Left lung (tissue), 10 donors: Measurements from ENCODE around the gene UVRAG. TPM values are rescaled to one million over a fixed set of nuclear protein-coding genes. Genes with fewer than 3 reads are reported as not detected.

Experiments used
- ATAC-seq: fragments of 200-7000 bp; cut with Tn5 transposase; one replicate; pipeline ENCODE4 v1.9.1; 2020; ENCODE audit warnings: moderate library complexity
- DNase-seq, 4 donors: peaks; one replicate each; pipeline ENCODE4 v3.0.0-alpha.2; 2013 to 2020
- H3K27ac ChIP-seq, 2 donors: fragments of 200-600 bp; sonication (generic) in 1 of 2; one replicate each; pipeline versions ENCODE4 v1.5.0 to v1.8.0; 2020 to 2021
- H3K27me3 ChIP-seq, 2 donors: fragments of 200-600 bp; sonication (generic) in 1 of 2; one replicate each; pipeline versions ENCODE4 v1.5.0 to v1.8.0; 2020 to 2021
- H3K36me3 ChIP-seq, 2 donors: fragments of 200-600 bp; sonication (generic) in 1 of 2; one replicate each; pipeline versions ENCODE4 v1.5.0 to v1.8.0; 2020 to 2021
- H3K4me1 ChIP-seq, 2 donors: fragments of 200-600 bp; one replicate each; pipeline ENCODE4 v1.8.0; 2021
- H3K4me3 ChIP-seq, 2 donors: fragments of 200-600 bp; sonication (generic) in 1 of 2; one replicate each; pipeline versions ENCODE4 v1.5.0 to v1.8.0; 2020 to 2021; ENCODE audit warnings: mild to moderate bottlenecking in 1 of 2
- H3K9me3 ChIP-seq, 2 donors: fragments of 200-600 bp; sonication (generic) in 1 of 2; one replicate each; pipeline versions ENCODE4 v1.5.0 to v1.8.0; 2020 to 2021
- intact Hi-C, 2 donors: fragments of 100-400 bp; cut with DNase I; formaldehyde crosslinking; loops; one replicate each; pipeline versions ENCODE4 v1.11.2 to v1.14.2; 2022
- polyA plus RNA-seq, 6 donors: library from polyadenylated mRNA; unstranded; fragments of 120-200 nt; gene quantifications; one replicate each; pipeline ENCODE4 v1.2.1, GENCODE V29; 2013; ENCODE audit not compliant: insufficient read length in 6 of 6
- total RNA-seq, 2 donors: library from RNA; stranded (reverse); fragmentation: NEBNext Ultra II Directional; extraction: Animal tissue kit (Norgen Biotek cat#: 25700); gene quantifications; one replicate each; pipeline ENCODE4 v1.2.1, GENCODE V29; 2021
- TF ChIP-seq, protein P1 (sequence below), 2 donors: fragments of 200-600 bp; sonication (generic) in 1 of 2; IDR thresholded peaks; one replicate each; pipeline versions ENCODE4 v1.5.0 to v1.8.0; 2021; ENCODE audit warnings: antibody characterized with exemption in 2 of 2
- donor health status: DM: no; HTN: yes; CAD: no.
- donor health status: DM: no; HTN: no; CAD: no.

Gene UVRAG
- total and polyA plus RNA-seq, 8 donors: 19.3 to 36.0 (median 22.3) TPM

GRCh38 chr11:76159303-76159937, 344.4 kb downstream of the UVRAG start:
- intact Hi-C loops: no loop called here
- TF ChIP-seq, protein P1, sequence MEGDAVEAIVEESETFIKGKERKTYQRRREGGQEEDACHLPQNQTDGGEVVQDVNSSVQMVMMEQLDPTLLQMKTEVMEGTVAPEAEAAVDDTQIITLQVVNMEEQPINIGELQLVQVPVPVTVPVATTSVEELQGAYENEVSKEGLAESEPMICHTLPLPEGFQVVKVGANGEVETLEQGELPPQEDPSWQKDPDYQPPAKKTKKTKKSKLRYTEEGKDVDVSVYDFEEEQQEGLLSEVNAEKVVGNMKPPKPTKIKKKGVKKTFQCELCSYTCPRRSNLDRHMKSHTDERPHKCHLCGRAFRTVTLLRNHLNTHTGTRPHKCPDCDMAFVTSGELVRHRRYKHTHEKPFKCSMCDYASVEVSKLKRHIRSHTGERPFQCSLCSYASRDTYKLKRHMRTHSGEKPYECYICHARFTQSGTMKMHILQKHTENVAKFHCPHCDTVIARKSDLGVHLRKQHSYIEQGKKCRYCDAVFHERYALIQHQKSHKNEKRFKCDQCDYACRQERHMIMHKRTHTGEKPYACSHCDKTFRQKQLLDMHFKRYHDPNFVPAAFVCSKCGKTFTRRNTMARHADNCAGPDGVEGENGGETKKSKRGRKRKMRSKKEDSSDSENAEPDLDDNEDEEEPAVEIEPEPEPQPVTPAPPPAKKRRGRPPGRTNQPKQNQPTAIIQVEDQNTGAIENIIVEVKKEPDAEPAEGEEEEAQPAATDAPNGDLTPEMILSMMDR (IDR thresholded peaks at IDR 0.05): no peak
- Histone ChIP-seq H3K9me3 (no peaks in the 10 kb centered on the region), H3K4me1 (no peaks in the 10 kb centered on the region), H3K27ac (no peak overlapping the region), H3K4me3 (no peak overlapping the region), H3K36me3 (no peaks in the 10 kb centered on the region), H3K27me3 (no peaks in the 10 kb centered on the region)
- DNase-seq (peak in 1 of 4 donors; percentile 67), ATAC-seq (no peak)

DNA sequence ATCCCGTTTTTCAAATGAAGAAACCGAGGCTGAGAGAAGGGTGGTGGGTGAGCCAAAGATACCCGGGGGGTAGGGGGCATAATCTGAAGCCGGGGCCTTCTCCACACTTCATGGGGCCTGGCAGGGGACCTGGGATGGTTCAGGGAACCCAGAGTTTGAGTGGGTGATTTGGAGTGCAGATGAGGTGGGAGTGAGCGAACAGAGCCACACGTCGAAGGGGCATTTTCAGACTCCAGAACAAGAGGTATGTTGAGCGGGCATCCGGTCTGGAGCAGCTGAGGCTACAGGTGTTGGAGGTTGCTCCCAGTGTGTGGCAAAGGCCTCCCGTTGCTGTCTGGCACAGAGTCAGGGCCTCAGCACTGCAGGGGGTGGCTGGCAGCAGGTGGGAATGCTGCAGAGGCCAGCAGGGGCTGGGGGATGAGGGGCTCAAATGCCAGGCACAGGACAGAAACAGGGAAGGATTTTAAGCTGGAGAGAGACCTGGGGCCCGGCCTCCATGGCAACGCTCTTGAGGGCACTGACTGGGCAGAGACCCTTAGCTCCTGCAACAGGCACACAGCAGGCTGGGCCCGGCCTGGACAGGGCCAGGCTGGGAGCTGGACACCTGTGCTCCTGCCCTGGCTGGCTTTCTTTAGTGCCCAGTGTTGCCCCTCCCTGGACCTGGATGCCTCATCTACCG, 345.1 kb downstream of the UVRAG start:
- Histone ChIP-seq H3K9me3 (no peaks in the 10 kb centered on the region), H3K36me3 (no peaks in the 10 kb centered on the region), H3K4me3 (no peak overlapping the region), H3K4me1 (no peaks in the 10 kb centered on the region), H3K27me3 (no peaks in the 10 kb centered on the region), H3K27ac (no peak overlapping the region)
- intact Hi-C loops: no loop called here
- TF ChIP-seq, protein P1 (IDR thresholded peaks at IDR 0.05): no peak
- ATAC-seq (no peak), DNase-seq (peak in 1 of 4 donors; percentile 68)

- H3K4me1 ChIP-seq: no peaks in the 10 kb centered on the region
- H3K27ac ChIP-seq: no peak overlapping the region
- ATAC-seq: no peak
- TF ChIP-seq, protein P1 (IDR thresholded peaks at IDR 0.05): no peak
- H3K36me3 ChIP-seq: no peaks in the 10 kb centered on the region
- no peaks in the 10 kb centered on the region for H3K9me3 ChIP-seq
- no peak for DNase-seq
- intact Hi-C loops: no loop called here
- no peaks in the 10 kb centered on the region for H3K27me3 ChIP-seq
- no peak overlapping the region for H3K4me3 ChIP-seq
These were observed 345.8 kb downstream of the UVRAG start for GRCh38 chr11:76160856-76161255.

DNA sequence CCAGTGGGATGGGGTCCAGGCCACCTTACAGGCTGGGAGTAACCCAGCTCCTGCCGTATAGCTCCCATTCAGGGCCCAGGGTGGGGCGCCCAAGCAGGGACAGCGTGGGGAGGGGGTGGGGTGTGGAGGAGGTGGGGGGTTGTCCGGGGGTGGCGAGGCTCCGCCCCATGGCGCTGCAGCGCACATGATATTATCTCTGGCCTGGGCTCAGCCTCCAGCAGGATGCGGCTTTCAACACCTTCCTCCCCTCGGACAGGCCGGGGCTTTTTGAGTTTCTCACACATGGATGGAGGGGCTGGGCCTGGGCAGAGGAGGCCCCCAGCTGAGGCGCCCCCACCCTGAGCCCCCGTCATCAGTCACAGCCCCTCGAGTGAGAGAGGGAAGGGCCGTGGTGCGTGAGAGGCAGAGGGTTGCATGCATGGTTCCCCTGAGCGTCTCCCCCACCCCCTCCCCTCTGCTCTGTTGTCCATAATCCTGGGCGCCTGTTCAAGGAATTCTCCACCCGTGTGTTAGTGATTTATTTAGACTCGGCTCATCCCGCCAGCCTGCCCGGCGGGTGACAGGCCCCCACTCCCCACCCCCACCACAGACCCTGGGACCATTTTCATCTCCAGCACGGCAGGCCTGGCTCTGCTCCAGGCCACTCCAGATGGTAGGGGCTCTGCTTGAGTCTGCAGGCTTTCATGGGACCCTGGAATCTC, 346.4 kb downstream of the UVRAG start:
- TF ChIP-seq, protein P1 (IDR thresholded peaks at IDR 0.05): no peak
- intact Hi-C loops: no loop called here
- Histone ChIP-seq H3K4me3 (no peak overlapping the region), H3K36me3 (no peaks in the 10 kb centered on the region), H3K4me1 (no peaks in the 10 kb centered on the region), H3K27me3 (no peaks in the 10 kb centered on the region), H3K27ac (no peak overlapping the region), H3K9me3 (no peaks in the 10 kb centered on the region)
- peak in 3 of 4 donors; percentile 41 to 66 (median 51) for DNase-seq
- ATAC-seq: peak; percentile 44
